Measurements from ENCODE around the gene UGT1A9. TPM values are rescaled to one million over a fixed set of nuclear protein-coding genes. Genes with fewer than 3 reads are reported as not detected.

The UGT1A9 gene
- total RNA-seq, 2 donors from 2014 or later = 2.0 to 2.3 TPM

- no peaks in the 10 kb centered on the region for H3K27me3 ChIP-seq
- H3K4me3 ChIP-seq = no peak overlapping the region
- H3K4me1 ChIP-seq = no peaks in the 10 kb centered on the region
- no peak for TF ChIP-seq CTCF (IDR thresholded peaks at IDR 0.05)
- no peak overlapping the region for H3K9ac ChIP-seq (ENCODE audit: low read depth in 2 of 2, low read length in 2 of 2)
- H3K36me3 ChIP-seq = no peaks in the 10 kb centered on the region
- intact Hi-C loops (cut with DNase I) = no loop called here
- H3K9me3 ChIP-seq = no peaks in the 10 kb centered on the region
- H3K27ac ChIP-seq = no peak overlapping the region
- no peak for DNase-seq
Measured at GRCh38 chr2:233821196-233821595, 149.5 kb downstream of the UGT1A9 start.

- intact Hi-C loops (cut with DNase I) = no loop called here
- Histone ChIP-seq H3K36me3 (no peaks in the 10 kb centered on the region), H3K9ac (ENCODE audit: low read depth in 2 of 2, low read length in 2 of 2) (no peak overlapping the region), H3K27me3 (no peaks in the 10 kb centered on the region), H3K4me1 (no peaks in the 10 kb centered on the region), H3K4me3 (no peak overlapping the region), H3K27ac (no peak overlapping the region), H3K9me3 (no peaks in the 10 kb centered on the region)
- no peak for TF ChIP-seq CTCF (IDR thresholded peaks at IDR 0.05)
- no peak for DNase-seq
Measured at GRCh38 chr2:233821709-233822100, 150.0 kb downstream of the UGT1A9 start.

- no peak for TF ChIP-seq CTCF (IDR thresholded peaks at IDR 0.05)
- H3K27me3 ChIP-seq = no peaks in the 10 kb centered on the region
- H3K9me3 ChIP-seq = no peaks in the 10 kb centered on the region
- no peaks in the 10 kb centered on the region for H3K4me1 ChIP-seq
- no peak overlapping the region for H3K4me3 ChIP-seq
- no peaks in the 10 kb centered on the region for H3K36me3 ChIP-seq
- no peak overlapping the region for H3K9ac ChIP-seq (ENCODE audit: low read depth in 2 of 2, low read length in 2 of 2)
- no peak for DNase-seq
- H3K27ac ChIP-seq = no peak overlapping the region
- intact Hi-C loops (cut with DNase I) = no loop called here
Measured at GRCh38 chr2:233822101-233822771, 150.5 kb downstream of the UGT1A9 start.

Other genes with a start within 250 kb of the UGT1A9 start
- gene USP40, start 105.1 kb upstream of the UGT1A9 start, total RNA-seq = 10 to 100 TPM; 22.1 to 32.7 TPM
- 10 to 100 TPM; 15.9 to 16.8 TPM for gene UGT1A8, start 54.3 kb upstream of the UGT1A9 start, total RNA-seq
- 10 to 100 TPM; 45.2 to 82.9 TPM for gene UGT1A10, start 35.5 kb upstream of the UGT1A9 start, total RNA-seq
- gene UGT1A7, start 10.0 kb downstream of the UGT1A9 start, total RNA-seq = 1 to 10 TPM; 3.1 TPM
- gene UGT1A6, start 21.0 kb downstream of the UGT1A9 start, total RNA-seq = 1 to 10 TPM; 4.4 to 5.5 TPM
- 1 to 10 TPM; 1.1 to 2.4 TPM for gene UGT1A5, start 41.0 kb downstream of the UGT1A9 start, total RNA-seq
- 1 to 10 TPM in 1 of 2 donors, under 1 TPM in 1; 0.93 to 1.8 TPM for gene UGT1A4, start 46.8 kb downstream of the UGT1A9 start, total RNA-seq
- 1 to 10 TPM; 1.0 to 1.9 TPM for gene UGT1A3, start 57.1 kb downstream of the UGT1A9 start, total RNA-seq
- 1 to 10 TPM; 1.2 to 1.9 TPM for gene UGT1A1, start 88.4 kb downstream of the UGT1A9 start, total RNA-seq
- not detected for gene MROH2A, start 106.4 kb downstream of the UGT1A9 start, total RNA-seq
- 10 to 100 TPM in 1 of 2 donors, 1 to 10 TPM in 1; 8.9 to 40.8 TPM for gene HJURP, start 182.6 kb downstream of the UGT1A9 start, total RNA-seq
- gene TRPM8, start 245.5 kb downstream of the UGT1A9 start, total RNA-seq = not detected

Data from colonic mucosa (tissue), 4 donors.